Type B pancreatic cell (in vitro differentiated cells): ENCODE data around the gene WDR93. TPM values are rescaled to one million over a fixed set of nuclear protein-coding genes. Genes with fewer than 3 reads are reported as not detected.
A peak's percentile ranks its signal among the peaks of the same experiment; 100 is the strongest.

Experiments used
- DNase-seq: peaks from one replicate; pipeline ENCODE4 v3.0.0; 2021; ENCODE audit warnings: mixed read lengths; ENCODE audit not compliant: unreplicated experiment; ENCODE audit errors: extremely low spot score
- H3K27ac Mint-ChIP-seq: 2 replicates; pipeline ENCODE4 v1.8.0; 2021; ENCODE audit warnings: mild to moderate bottlenecking, mixed read lengths
- H3K27me3 Mint-ChIP-seq: 2 replicates; pipeline ENCODE4 v1.8.0; 2021; ENCODE audit warnings: mixed read lengths
- H3K36me3 Mint-ChIP-seq: 2 replicates; pipeline ENCODE4 v1.8.0; 2021; ENCODE audit warnings: mixed read lengths
- H3K4me1 Mint-ChIP-seq: one replicate; pipeline ENCODE4 v1.8.0; 2021; ENCODE audit warnings: mixed read lengths; ENCODE audit not compliant: unreplicated experiment
- H3K4me3 Mint-ChIP-seq: 2 replicates; pipeline ENCODE4 v1.8.0; 2021; ENCODE audit warnings: mild to moderate bottlenecking, mixed read lengths
- H3K9me3 Mint-ChIP-seq: 2 replicates; pipeline ENCODE4 v1.8.0; 2021; ENCODE audit warnings: mixed read lengths
- total RNA-seq: library from RNA; stranded (reverse); gene quantifications from 2 replicates; pipeline ENCODE4 v1.2.1, GENCODE V29; 2021; ENCODE audit warnings: low replicate concordance
- TF ChIP-seq, protein P1 (sequence below): fragments of 200-600 bp; sonication (generic); conservative IDR thresholded peaks from 2 replicates; pipeline ENCODE4 v1.5.0; 2021; ENCODE audit warnings: antibody characterized with exemption, mild to moderate bottlenecking

The WDR93 gene
- total RNA-seq, 1 donor from 2014 or later = 1.5 TPM

DNA sequence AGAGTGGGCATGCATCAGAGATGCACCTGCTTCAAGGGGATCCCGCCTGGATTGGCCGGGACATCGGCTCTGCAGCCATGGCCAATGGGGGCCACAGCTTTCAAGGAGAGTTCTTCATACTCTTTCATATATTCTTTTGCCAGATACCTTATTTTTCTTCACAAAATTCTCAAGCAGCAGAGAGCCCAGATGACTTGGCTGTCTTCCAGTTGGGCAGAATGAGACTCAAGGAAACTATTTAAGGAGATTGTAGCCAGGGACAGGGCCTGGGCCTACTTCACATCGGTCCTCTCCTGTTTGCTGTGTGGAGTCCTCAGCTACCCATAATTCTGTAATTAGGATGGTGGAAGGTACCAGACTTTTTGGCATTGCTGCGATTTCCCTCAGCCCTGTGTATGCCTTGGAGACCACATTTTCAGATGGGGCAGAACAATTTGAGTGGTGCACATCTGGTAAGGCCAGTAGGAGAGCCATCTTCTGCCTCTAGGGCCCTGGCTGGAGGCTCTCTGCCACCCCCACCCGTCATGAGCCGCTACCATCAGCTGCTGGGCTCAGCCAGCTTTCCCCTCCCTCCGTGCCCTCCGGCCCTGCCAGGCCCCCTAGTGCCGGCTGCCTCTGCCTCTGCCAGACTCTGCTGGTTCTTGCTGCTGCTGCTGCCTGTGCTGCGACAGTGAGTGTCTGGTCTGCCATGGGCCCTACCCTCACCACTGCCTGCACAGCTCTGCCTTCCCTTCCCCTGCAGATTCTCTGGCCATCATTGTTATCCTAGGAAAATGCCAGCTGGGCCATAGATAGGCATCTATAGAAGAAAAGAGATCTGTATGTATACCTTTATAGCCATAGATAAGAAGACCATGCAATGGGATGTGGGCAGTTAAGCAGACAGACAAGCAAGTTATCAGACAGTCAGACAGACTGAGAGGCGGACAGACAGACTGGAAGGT, 18.1 kb upstream of the WDR93 start:
- no peak for DNase-seq
- H3K36me3 Mint-ChIP-seq = no peaks in the 10 kb centered on the region
- no peaks in the 10 kb centered on the region for H3K9me3 Mint-ChIP-seq

DNA sequence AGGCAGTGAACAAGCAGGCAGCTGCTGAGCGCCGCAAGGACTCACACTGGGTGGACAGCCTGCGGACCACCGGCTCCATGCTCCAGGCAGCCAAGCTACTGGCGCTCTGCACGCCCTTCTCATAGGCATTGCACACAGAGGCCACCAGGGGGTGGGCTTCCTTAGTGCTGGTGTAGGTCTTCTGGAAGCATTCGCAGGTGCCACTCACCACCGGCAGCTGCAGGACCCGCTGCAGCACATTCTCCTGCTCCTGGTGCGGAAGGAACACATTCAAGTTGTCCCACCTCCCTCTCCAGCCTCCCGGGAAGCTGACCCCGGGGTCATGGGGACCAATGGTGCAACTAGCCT, 17.5 kb upstream of the WDR93 start:
- TF ChIP-seq, protein P1, sequence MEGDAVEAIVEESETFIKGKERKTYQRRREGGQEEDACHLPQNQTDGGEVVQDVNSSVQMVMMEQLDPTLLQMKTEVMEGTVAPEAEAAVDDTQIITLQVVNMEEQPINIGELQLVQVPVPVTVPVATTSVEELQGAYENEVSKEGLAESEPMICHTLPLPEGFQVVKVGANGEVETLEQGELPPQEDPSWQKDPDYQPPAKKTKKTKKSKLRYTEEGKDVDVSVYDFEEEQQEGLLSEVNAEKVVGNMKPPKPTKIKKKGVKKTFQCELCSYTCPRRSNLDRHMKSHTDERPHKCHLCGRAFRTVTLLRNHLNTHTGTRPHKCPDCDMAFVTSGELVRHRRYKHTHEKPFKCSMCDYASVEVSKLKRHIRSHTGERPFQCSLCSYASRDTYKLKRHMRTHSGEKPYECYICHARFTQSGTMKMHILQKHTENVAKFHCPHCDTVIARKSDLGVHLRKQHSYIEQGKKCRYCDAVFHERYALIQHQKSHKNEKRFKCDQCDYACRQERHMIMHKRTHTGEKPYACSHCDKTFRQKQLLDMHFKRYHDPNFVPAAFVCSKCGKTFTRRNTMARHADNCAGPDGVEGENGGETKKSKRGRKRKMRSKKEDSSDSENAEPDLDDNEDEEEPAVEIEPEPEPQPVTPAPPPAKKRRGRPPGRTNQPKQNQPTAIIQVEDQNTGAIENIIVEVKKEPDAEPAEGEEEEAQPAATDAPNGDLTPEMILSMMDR = peak; percentile 78
- no peaks in the 10 kb centered on the region for H3K9me3 Mint-ChIP-seq
- peaks cover 13% of the 10 kb centered on the region for H3K27me3 Mint-ChIP-seq
- DNase-seq = no peak
- H3K27ac Mint-ChIP-seq = no peak overlapping the region
- H3K36me3 Mint-ChIP-seq = no peaks in the 10 kb centered on the region
- no peaks in the 10 kb centered on the region for H3K4me1 Mint-ChIP-seq
- no peak overlapping the region for H3K4me3 Mint-ChIP-seq

More for the DNA sequence above, 18.1 kb upstream of the WDR93 start:
- no peak overlapping the region for H3K27ac Mint-ChIP-seq
- H3K4me3 Mint-ChIP-seq = no peak overlapping the region
- peaks cover 13% of the 10 kb centered on the region for H3K27me3 Mint-ChIP-seq
- no peaks in the 10 kb centered on the region for H3K4me1 Mint-ChIP-seq
- TF ChIP-seq, protein P1 = no peak

DNA sequence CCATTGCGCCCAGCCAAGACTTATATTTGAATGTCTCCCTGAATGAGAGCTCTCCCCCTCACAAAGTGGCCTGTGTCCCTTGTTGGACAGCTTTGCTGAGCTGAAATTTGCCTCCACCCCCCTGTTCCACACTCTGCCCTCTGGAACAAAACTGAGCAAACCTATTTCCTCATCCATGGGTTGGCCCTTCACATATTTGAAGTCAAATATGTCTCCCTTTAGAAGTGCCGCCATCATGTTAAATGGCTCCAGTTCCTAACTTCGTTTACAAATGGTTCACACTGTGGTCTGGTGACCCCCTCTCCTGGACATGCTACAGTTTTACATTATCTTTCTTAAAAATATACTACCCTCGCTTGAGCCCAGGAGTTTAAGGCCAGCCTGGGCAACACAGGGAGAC, 16.1 kb upstream of the WDR93 start:
- Mint-ChIP-seq H3K9me3 (no peaks in the 10 kb centered on the region), H3K4me1 (no peaks in the 10 kb centered on the region), H3K27me3 (peaks cover 13% of the 10 kb centered on the region), H3K4me3 (no peak overlapping the region), H3K27ac (no peak overlapping the region), H3K36me3 (no peaks in the 10 kb centered on the region)
- no peak for DNase-seq
- TF ChIP-seq, protein P1 = no peak

DNA sequence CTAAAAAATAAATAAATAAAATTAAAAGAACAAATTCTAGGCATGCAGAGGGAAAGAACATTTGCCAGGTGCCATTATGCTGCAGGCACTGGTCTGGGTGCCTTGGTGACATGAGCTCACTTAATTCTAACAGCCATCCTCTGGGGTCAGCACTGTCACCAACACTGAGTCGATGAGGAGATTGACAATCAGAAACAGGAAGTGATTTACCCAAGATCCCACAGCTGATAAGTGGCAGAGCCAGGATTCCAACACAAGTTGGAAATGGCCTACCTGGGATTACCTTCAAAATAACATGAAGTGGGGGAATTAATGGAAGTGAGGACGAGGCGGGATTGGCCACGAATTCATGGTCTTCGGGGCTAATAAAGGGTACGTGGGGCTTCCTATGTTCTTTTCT, 15.0 kb upstream of the WDR93 start:
- H3K4me1 Mint-ChIP-seq = no peaks in the 10 kb centered on the region
- no peaks in the 10 kb centered on the region for H3K9me3 Mint-ChIP-seq
- TF ChIP-seq, protein P1 = no peak
- no peaks in the 10 kb centered on the region for H3K36me3 Mint-ChIP-seq
- no peak for DNase-seq
- peaks cover 11% of the 10 kb centered on the region for H3K27me3 Mint-ChIP-seq
- no peak overlapping the region for H3K4me3 Mint-ChIP-seq
- no peak overlapping the region for H3K27ac Mint-ChIP-seq

DNA sequence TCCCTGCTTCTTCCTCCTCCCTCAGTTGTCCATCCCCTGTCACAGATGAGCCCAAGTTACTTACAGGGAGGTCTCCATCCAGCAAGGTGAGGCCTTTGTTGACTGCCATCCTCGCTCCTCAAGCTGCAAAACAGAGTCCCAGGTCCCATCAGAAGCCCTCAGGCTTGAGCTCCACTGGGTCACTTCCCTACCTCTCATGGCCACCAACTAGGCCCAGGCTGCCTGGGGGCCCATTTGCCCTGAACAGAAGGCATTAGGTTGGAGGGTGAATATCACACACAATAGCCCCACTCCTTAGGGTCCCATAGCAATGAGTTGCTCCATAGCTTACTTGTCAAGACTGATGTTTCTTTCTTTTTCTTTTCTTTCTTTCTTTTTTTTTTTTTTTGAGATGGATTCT, 13.2 kb upstream of the WDR93 start:
- Mint-ChIP-seq H3K4me3 (no peak overlapping the region), H3K4me1 (no peaks in the 10 kb centered on the region), H3K27me3 (peaks cover 9% of the 10 kb centered on the region), H3K36me3 (no peaks in the 10 kb centered on the region), H3K9me3 (no peaks in the 10 kb centered on the region), H3K27ac (no peak overlapping the region)
- no peak for DNase-seq
- TF ChIP-seq, protein P1 = no peak
